COLO668 (cell line): Measurements from ENCODE around the gene TRIM69.
A peak's percentile ranks its signal among the peaks of the same experiment; 100 is the strongest.

Experiments used
- DNase-seq: peaks from one replicate; lab custom pipeline; 2025; ENCODE audit not compliant: unreplicated experiment; lab: John Stamatoyannopoulos, UW

Gene TRIM69

GRCh38 chr15:44801797-44802196 lies 65.5 kb downstream of the TRIM69 start:
- DNase-seq = no peak

- no peak for DNase-seq
These were observed 66.0 kb downstream of the TRIM69 start for GRCh38 chr15:44802336-44802735.

GRCh38 chr15:44804298-44805046 lies 68.1 kb downstream of the TRIM69 start:
- DNase-seq = no peak

GRCh38 chr15:44808557-44808956 lies 72.2 kb downstream of the TRIM69 start:
- no peak for DNase-seq

- DNase-seq = peak; percentile 6
These were observed 73.9 kb downstream of the TRIM69 start for GRCh38 chr15:44810237-44810636.

GRCh38 chr15:44811337-44811736 lies 75.0 kb downstream of the TRIM69 start:
- DNase-seq = peak; percentile 72

GRCh38 chr15:44812029-44812517 lies 75.7 kb downstream of the TRIM69 start:
- peak; percentile 97 for DNase-seq

GRCh38 chr15:44813231-44813630 lies 76.9 kb downstream of the TRIM69 start:
- peak; percentile 16 for DNase-seq
